GM19351 (cell line): ENCODE data around the gene FKBP5.

Experiments used
- ATAC-seq: cut with Tn5 transposase; IDR thresholded peaks from one replicate; pipeline ENCODE4 v1.9.1; 2021; ENCODE audit warnings: mild to moderate bottlenecking, moderate library complexity; ENCODE audit not compliant: unreplicated experiment

Gene FKBP5

DNA sequence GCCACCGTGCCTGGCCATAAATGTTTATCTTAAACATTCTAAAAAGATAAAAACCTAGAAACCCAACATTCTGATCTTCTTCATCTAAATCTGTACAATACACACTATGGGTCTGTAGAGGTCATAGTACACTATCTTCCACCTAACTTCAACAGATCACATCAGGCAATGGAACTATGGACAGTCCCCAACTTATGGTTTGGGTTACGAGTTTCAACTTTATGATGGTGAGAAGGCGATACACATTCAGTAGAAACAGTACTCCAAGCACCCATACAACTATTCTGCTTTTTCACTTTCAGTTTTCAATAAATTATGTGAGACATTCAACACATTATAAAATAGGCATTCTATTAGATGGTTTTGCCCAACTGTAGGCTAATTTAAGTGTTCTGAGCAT lies 23.1 kb downstream of the FKBP5 start:
- ATAC-seq: no peak

DNA sequence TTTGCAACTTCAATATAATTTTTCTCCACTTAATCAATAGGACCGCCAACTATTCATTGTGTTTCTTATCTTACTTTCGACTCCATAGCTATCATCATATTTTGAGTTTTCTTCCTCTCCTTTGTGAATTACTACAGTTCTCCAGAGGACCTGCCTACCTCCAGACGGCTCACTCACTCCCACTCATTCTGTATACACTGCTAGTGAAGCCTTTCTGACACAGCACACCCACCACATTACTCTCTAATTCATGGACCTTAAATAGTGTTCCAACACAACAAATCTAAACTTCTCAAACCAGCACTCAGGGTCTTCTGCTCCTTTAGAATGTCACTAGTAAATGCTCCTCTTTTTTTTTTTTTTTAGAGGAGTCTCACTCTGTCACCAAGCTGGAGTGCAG lies 23.8 kb downstream of the FKBP5 start:
- ATAC-seq: no peak

DNA sequence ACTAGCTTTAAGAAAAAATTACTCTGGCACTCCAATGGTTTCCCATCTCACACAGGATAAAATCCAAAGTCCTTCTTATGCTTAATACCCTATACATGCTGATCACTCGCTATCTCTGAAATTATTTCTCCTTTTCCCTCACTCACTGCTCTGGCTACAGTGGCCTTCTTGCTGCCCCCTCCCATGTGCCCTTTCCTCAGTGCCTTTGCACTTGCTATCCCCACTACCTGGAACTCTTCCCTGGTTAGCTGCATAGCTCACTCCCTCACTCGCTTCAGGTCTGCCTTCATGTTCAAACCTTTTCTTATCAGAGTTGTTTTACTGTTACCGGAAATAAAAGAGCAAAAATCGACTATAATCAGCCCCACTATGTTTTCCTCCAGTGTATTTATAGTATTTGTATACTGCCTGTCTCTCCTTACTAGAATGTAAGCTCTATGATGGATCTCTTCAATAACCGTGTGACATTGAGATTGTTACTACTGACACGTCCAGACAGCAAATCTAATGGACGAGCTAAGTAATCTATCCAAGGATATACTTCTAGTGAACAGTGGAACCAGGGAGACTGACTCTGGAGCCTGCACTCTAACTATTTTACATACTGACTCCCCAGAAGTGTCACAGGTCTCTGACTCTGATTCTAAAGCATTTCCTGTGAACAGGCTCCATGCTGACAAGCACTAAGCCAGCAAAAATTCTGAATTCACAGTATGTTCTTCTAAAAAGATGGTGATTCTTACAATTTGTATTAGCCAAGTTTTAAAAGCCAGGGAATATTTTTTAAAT lies 25.1 kb downstream of the FKBP5 start:
- no peak for ATAC-seq

DNA sequence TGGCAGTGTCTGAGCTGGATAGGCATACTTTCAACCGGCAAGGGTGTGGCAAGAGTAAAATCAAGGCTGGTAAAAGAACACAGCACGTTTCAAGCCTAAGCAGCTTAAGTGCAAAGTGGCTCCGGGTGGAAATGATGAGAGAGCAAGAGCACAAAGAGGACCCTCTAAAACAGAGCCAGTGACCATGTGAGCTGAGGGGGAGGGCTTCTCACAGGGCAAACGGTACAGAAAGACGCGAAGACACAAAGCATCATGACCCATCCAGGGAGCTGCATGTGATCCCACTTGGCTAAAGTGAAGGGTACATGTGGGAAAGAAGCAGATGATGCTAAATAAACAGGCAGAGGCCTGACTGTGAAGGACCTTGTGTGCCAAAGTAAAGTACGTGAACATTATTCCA lies 25.7 kb downstream of the FKBP5 start:
- ATAC-seq: no peak

DNA sequence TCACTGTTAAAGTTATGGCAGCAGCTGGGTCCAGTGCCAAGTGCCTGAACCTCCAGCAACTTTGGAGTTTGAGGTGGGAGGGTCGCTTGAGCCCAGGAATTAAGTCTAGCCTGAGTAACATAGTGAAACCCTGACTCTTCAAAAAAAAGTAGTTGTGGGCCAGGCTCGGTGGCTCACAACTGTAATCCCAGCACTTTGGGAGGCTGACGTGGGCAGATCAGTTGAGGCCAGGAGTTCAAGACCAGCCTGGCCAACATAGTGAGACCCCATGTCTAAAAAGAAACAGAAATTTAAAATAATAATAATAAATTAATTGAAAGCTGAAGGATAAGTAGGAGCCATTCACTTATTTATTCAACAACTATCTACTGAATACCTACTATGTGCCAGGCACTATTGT lies 33.8 kb downstream of the FKBP5 start:
- ATAC-seq: no peak

DNA sequence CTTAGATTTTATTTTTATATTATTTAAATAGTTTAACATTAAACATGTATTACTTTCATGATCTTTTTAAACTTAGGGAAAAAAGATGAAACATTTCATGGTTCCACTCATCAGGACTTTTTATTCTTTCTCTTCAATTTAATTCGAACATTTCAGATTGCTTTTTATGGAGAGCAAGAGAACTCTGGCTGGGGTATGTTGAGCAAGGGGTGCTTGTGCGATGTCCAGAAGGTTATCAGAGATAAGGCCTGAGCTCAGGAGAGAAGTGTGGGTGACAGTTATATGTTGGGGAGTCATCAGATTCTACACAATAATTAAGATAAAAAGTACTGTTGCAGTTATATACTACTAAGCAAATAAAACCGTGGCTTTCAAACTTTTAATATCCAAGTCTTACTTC lies 37.5 kb downstream of the FKBP5 start:
- no peak for ATAC-seq

DNA sequence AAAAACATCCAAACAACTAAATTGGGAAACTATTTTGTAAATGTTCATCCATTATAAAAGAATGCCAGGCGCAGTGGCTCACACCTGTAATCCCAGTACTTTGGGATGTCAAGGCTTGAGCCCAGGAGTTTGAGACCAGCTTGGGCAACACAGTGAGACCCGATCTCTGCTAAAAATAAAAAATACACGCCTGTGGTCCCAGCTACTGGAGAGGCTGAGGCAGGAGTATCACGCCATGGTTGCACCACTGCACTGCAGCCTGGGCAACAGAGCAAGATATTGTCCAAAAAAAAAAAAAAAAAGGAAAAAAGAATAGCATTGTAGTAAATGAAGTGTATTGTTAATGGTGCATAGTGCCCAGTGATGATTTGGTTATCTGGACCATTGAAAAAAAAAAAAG lies 38.7 kb downstream of the FKBP5 start:
- ATAC-seq: no peak

DNA sequence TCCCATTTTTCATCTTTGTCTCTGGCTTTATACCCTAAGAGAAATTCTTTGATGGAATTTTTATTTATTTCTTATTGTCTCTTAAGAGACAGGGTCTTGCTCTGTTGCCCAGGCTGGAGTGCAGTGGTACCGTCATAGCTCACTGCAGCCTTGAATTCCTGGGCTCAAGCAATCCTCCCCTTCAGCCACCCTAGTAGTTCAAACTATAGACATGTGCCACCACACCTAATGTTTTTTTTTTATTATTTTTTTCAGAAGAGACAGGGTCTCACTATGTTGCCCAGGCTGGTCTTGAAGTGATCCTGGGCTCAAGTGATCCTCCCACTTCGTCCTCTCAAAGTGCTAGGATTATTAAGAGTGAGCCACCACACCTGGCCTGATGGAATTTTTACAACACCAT lies 40.5 kb downstream of the FKBP5 start:
- no peak for ATAC-seq

DNA sequence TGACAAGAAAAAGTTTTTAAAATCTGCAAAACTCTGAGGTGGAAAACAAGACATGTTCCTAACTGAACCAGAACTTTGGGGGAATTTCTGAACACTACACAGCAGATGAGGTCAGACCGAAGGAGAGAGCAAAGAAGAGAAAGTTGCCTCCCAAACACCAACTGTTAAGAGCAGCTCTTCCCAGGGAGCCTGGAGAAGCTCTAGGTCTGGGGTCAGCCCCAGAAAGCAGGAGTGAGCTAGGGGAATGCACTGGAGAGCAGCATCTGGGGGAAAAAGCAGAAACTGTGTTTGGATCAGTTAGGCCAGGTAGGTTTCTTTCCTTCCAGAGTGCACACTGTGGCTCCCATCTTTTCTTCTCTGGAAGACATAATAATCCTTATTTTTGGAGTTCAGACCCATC lies 41.3 kb downstream of the FKBP5 start:
- no peak for ATAC-seq

DNA sequence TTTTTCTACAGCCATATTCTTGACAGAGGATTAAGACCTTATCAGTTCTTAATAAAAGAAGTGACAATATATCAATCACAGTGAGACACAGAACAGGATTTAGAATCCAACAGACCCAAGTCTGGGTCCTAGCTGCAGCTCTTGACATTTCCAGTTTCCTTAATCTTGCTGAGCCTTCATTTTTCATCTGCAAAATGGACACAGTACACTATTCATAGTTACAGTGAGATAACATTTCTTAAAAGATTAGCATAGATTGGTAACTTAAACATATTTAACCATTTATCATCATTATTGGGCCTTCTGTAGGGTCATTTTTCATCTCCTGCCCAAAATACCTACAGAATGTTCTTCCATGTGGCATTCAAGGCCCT lies 45.6 kb downstream of the FKBP5 start:
- ATAC-seq: no peak

DNA sequence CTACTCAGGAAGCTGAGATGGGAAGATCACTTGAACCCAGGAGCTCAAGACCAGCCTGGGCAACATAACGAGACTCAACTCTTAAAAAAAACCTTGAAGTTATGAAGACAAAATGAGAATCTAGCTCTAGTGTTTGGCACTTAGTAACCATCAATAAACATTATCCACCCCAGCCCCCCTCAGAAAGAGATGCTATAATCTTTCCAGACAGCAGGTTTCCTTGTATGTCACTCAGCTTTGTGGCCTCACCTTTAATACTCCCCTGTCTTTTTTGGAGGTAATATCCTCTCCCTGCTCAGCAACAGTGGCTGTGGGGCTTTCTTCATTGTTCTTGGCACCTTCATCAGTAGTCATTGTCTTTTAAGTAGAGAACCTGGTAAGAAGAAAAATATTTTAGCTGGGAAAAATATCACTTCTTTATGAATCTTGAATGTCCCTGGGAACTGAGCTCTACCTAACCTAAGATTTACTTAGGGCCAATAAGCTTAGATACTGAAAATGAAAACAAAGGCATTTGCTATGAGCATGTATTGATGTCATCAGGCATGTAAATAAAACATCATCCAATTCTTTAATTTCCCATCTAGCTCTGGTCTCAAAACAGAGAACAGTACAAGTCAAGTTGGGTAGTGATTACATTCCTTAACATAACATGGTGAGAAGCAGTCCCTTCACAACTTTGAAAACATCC lies 46.1 kb downstream of the FKBP5 start:
- no peak for ATAC-seq

DNA sequence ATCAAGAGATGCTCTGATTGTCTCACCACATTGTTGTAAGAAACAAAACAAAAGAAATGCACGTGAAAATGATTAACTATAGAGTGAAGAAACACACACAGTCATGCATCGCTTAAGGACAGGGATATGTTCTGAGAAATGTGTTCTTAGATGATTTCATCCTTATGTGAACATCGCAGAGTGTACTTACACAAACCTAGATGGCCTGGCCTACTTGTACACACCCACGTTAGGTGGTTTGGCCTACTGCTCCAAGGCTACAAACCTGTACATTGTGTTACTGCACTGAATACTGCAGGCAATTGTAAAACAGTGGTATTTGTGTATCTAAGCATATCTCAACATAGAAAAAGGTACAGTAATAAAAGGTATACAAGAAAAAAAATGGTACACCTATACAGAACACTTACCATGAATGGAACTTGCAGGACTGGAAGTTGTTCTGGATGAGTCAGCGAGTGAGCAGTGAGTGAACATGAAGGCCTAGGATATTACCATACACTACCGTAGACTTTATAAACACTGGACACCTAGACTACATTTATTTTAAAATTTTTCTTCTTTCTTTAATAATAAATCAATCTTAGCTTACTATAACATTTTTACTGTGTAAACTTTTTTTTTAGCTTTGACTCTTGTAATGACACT lies 48.6 kb downstream of the FKBP5 start:
- no peak for ATAC-seq

DNA sequence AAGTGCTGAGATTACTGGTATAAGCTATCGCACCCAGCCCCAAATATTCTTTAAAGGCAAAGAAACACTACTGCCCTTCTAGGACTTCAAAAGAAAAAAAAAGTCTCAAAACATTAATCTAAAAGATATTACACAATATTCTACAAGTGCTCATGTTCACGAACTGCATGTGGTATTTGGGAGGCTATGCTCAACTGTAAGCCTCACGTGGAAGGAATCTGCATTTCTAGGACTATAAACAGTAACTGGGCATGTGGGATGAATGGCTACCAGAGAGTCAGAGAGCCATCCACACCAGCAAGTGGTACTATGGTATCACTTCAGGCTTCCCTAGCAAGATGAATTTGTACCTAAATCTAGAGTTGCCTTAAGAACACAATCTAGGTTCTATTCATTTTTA lies 50.0 kb downstream of the FKBP5 start:
- ATAC-seq: no peak

DNA sequence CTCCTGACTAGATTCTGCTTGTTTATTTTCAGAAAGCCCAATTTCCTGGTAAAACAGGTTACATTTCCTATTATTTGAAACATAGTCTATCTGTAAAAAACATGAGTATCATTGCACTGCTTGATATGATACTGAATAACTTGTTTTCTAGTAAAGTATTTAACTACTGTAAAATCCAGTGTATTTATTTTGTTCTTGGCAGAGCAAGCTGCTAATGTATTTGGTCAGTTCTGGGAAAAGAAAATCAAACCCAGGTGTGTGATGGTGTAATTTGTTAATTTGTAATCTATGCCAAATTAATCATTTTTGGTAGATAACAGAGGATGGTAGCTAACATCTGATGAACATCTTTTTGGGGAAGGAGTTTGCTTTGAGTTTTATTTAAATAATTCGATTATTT lies 50.8 kb downstream of the FKBP5 start:
- no peak for ATAC-seq

DNA sequence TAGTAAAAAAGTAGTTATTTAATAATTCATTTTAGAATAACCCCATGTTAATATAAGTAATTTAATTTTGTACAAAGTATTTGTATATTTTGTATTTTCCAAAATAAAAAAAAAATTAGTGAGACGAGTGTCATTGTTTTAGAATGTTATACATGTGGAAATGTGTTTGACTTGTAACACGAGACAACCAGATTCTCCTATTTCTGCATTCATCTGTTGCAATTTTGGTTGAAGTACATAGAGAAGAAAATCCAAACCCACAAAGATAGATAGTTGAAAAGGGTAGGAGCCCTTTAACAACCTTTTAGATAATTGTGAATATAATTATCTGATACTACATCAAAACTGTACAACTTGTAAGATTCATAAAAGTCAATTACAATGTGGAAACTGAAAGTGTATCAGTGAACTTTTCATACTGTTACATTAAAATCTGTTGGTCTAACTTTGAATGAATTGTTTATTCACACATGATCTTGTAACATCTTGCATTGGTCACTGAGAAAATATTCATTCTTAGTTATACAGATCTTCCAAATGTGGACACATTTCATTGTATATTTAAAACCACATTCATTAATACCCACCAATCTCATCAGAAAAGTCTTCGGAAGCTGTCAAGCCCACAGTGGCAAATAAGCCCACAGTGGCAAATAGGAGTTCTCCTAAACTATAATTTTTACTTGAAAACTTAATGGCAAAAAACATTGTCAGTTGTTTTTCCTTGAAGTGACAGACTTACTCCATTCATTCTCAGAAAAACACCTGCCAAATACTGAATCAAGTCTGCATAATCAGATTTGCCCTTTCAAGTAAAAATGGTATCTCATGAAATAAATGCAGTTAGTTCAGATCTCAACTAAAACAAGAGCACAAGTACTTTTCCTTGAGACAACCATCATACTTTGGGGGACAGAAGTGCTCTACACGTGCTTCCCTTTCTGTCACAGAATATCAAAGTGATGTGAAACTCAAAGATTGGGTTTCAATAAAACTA lies 52.8 kb downstream of the FKBP5 start:
- ATAC-seq: no peak

DNA sequence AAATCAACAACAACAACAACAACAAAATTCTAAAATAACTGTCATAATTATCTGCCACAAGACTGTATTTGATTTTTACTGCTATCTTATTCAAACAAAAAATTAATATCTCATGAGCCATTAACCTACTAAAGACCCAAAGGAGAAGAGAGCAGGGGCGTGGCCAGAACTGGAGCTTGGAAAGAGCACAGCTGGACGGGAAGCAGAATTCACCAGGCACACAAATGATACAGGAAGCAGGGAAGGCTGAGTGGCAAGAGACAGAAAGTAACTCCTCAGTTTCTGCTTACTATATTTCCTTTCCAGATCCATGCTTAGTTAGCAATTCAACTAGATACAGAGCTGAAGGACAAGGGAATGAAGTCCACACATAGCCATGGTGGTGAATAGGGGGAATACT lies 54.4 kb downstream of the FKBP5 start:
- no peak for ATAC-seq

DNA sequence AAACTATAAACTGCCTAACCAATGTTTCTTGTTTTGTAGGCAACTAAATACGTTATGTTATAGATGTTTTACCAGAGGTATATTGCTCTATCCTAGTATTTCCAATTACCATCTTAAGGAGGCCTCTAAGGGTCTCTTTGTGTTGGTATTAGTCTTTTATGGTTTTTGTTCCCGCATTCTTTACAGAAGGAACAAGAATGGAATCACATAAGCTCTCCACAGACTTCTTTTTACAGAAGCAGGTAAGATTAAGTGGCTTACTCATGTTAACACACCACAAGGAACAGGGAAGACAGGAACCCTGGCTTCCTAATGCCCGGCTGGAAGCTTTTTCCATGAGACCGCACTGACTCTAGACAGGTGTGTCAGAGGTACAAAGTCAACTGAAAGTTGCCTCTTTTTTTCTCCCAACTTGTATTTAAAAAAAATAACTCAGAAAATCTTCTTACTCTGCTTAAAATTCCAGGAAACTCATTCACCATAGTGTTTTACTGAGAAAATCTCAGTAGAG lies 55.1 kb downstream of the FKBP5 start:
- no peak for ATAC-seq

DNA sequence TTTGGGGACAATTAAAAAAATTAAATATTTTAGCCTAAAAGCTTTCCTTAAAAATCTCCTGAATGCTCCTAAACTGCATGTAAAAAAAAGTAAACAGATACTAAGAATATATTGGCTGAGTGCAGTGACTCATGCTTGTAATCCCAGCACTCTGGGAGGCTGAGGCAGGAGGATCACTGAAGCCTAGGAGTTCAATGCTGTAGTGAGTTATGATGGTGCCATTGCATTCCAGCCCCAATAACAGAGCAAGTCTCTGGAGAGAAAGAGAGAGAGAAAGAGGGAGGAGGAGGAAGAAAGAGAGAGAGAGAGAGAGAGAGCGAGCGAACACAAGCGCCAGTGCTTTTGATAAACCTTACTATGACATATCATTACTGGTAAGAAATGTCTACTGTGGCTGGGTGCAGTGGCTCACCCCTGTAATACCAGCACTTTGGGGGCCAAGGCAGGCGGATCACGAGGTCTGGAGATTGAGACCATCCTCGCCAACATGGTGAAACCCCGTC lies 58.8 kb downstream of the FKBP5 start:
- no peak for ATAC-seq

DNA sequence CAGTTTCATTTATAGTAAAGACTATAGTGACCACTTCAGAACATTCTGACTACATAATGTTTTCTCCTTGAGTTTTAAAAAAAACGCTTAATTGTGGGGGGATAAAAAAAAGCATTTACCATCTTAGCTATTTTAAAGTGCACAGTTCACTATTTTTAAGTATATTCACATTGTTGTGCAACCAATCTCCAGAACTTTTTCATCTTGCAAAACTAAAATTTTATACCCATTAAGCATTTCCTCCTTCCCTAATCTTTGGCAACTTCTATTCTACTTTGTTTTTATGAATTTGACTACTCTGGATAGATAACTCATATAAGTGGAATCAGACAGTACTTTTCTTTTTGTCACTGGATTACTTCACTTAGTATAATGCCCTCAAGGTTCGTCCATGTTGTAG lies 62.3 kb downstream of the FKBP5 start:
- ATAC-seq: no peak

DNA sequence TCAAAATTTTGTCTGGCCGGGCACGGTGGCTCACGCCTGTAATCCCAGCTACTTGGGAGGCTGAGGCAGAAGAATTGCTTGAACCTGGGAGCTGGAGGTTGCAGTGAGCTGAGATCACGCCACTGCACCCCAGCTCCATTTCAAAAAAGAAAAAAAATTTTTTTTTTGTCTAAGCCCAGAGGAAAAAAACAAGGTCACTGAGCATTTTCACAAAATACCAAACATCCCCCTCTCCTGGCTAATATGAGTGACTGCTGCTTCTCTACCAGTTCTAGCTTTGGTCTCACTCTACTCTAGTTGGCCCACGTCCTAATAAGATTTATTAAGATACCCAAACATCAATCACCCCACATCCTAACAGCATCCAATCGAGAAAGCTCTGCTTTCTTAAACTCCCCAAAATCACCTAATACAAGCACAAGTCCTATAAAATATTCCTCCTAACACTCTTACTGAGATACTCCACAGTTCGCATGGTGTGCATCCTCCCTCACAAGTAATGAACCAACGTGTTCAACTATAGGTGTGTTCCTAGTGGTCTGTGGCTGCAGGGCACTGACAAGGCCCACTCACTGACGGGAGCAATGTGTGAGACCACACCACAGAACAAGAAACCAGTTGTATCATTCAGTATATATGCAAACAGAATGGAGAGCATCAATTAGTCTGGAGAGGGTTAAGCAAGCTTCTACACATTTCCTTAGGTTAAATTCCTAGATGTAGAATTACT lies 64.2 kb downstream of the FKBP5 start:
- ATAC-seq: no peak
